Measurements from ENCODE around the gene TMEM141. TPM values are rescaled to one million over a fixed set of nuclear protein-coding genes. Genes with fewer than 3 reads are reported as not detected.
A peak's percentile ranks its signal among the peaks of the same experiment; 100 is the strongest.

The TMEM141 gene
- total and polyA plus RNA-seq, 2 of the 8 experiments (the other 6 are each of a cell fraction or from before 2014, with no cell fraction given): 51.1 to 137 TPM

DNA sequence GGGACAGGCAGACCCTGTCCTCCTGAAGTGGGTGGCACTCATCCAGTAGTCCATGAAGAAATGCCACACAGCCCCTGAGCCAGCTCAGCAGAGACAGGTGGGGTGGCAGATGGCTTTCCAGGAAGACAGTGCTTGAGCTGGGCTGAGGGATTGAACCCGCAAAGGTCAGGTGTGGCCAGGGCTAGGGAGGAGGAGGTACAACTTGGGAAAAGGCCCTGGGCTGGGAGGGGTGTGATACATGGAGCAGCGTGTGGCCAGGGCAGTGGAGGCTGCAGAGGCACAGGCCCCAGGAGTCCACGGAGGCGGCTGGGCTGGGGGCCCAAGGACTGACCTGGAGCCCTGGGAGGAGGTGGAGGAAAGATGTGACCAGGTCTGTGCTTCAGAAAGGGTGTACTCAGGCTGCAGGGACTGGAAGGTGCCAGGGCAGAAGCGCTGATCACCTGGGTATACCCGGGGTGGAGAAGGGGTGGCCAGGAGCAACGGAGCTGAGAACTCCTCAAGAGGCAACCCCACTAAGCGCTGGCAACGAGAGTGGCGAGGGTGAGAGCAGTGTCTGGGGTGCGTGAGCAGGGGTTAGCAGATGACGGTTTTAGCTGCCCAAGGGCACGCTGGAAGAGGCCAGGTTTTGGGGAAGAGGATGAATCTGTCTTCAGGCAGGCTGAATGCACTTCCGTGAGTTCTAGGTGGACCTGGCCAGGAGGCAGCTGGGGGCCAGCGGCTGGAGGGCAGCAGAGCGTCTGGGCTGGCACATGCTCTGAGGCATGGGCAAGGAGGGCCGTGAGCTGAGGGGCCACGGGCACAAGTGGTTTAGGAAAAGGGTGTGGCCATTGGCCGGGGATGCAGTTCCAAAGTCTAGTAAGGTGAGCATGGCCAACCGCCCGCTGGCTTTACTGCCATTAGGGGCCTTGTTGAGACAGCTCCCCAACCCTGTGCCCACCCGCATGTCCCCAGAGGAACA is 12.7 kb downstream of the TMEM141 start:
- H4K8ac ChIP-seq (ENCODE audit: extremely low read depth, insufficient read depth, low read length): peak overlapping the region; percentile 57; the same call in 1 of the 2 replicates
- no peak for FAIRE-seq
- DNase-seq (ENCODE audit: low read depth in 1 of 2, low spot score in 2 of 2): no peak

More for the DNA sequence above, 12.7 kb downstream of the TMEM141 start:
- no peak overlapping the region for H2BK20ac ChIP-seq (ENCODE audit: low read length)
- 93% methylated on average over 22 of the region's 22 CpGs; no CpG with 5 or more reads in 1 of the 2 experiments for WGBS, 2 experiments (ENCODE audit: extremely low coverage in 1 of 2, insufficient coverage in 1 of 2, insufficient read length in 1 of 2, insufficient replicate concordance in 2 of 2, low coverage in 1 of 2, low lambda C conversion rate in 2 of 2, missing lambda C conversion rate in 1 of 2)
- no peak overlapping the region for H3K9ac ChIP-seq (replicated peaks in 1 of 4; ENCODE audit: extremely low read depth in 1 of 4, low read depth in 3 of 4, low read length in 3 of 4)
- H3K18ac ChIP-seq (ENCODE audit: extremely low read depth, low read length): no peak overlapping the region
- no peaks in the 10 kb centered on the region for H3K79me1 ChIP-seq (ENCODE audit: low read depth, low read length)
- no peaks in the 10 kb centered on the region for H3K9me3 ChIP-seq (ENCODE audit: insufficient read depth in 2 of 2, low read depth in 1 of 2, low read length in 1 of 2)
- H3K36me3 ChIP-seq (ENCODE audit: control insufficient read depth in 2 of 4, insufficient read depth in 4 of 4, low read length in 3 of 4): no peaks in the 10 kb centered on the region
- H2BK120ac ChIP-seq (replicated peaks; ENCODE audit: low read depth, low read length): no peak overlapping the region
- TF ChIP-seq RNF2 (IDR thresholded peaks at IDR 0.05; ENCODE audit: borderline replicate concordance, low read depth, low read length, missing control alignments, poor library complexity, severe bottlenecking) (no peak), SIX5 (IDR thresholded peaks at IDR 0.05; ENCODE audit: low read depth, low read length) (no peak), TEAD4 (IDR thresholded peaks at IDR 0.05; ENCODE audit: low read depth, low read length) (no peak), GABPA (IDR thresholded peaks at IDR 0.05; ENCODE audit: borderline replicate concordance, insufficient read depth, low read length) (no peak), JUN (IDR thresholded peaks at IDR 0.05; ENCODE audit: low read depth, low read length) (no peak), RAD21 (IDR thresholded peaks at IDR 0.05 in 1 of 2, conservative IDR thresholded peaks at IDR 0.05 in 1 of 2; ENCODE audit: low read depth in 2 of 2, low read length in 2 of 2) (no peak), NANOG (IDR thresholded peaks at IDR 0.05; ENCODE audit: insufficient read depth, low read depth, low read length, poor library complexity, severe bottlenecking) (no peak), POU5F1 (IDR thresholded peaks at IDR 0.05; ENCODE audit: low read depth, low read length) (no peak), TAF1 (IDR thresholded peaks at IDR 0.05; ENCODE audit: low read depth, low read length) (no peak)
- TF ChIP-seq, protein P1, sequence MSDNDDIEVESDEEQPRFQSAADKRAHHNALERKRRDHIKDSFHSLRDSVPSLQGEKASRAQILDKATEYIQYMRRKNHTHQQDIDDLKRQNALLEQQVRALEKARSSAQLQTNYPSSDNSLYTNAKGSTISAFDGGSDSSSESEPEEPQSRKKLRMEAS (IDR thresholded peaks at IDR 0.05): no peak
- no peak overlapping the region for H3K4me3 ChIP-seq (ENCODE audit: extremely low read depth in 1 of 4, insufficient read depth in 2 of 4, low read depth in 3 of 4, low read length in 4 of 4)
- H3K23me2 ChIP-seq (ENCODE audit: low read depth, low read length): peaks cover 21% of the 10 kb centered on the region; the same call in 1 of the 2 replicates
- H2BK15ac ChIP-seq (ENCODE audit: low read length): no peak overlapping the region
- no peak overlapping the region for H2BK5ac ChIP-seq (ENCODE audit: low read depth, low read length)
- peaks cover 0 to 5% of the 10 kb centered on the region in 2 experiments for H4K20me1 ChIP-seq (replicated peaks in 1 of 2; ENCODE audit: control insufficient read depth in 1 of 2, insufficient read depth in 2 of 2, low read length in 2 of 2)
- H2AK5ac ChIP-seq (ENCODE audit: low read depth, low read length): no peak overlapping the region
- no peak overlapping the region for H3K4ac ChIP-seq (replicated peaks; ENCODE audit: insufficient read length, low read depth, low read length)
- H3K27ac ChIP-seq (ENCODE audit: low read depth, low read length): no peak overlapping the region
- H4K91ac ChIP-seq (replicated peaks; ENCODE audit: insufficient read length, low read length): no peak overlapping the region
- peaks cover 0 to 27% (median 14%) of the 10 kb centered on the region in 4 experiments; a peak in 5 of 7 replicates for H3K27me3 ChIP-seq (replicated peaks in 1 of 4; ENCODE audit: control insufficient read depth in 3 of 4, extremely low read depth in 1 of 4, insufficient read depth in 3 of 4, low read length in 3 of 4)
- H3K14ac ChIP-seq (ENCODE audit: insufficient read length): no peak overlapping the region
- POLR2A ChIA-PET (ENCODE audit: partially characterized antibody): interaction anchor here (1.1 to 7.8 kb wide), 3 partner anchors 9 to 38 kb away, joined by 3 to 96 read pairs (median 3); partner anchors contain the start of gene AJM1
- peaks cover 0 to 20% (median 12%) of the 10 kb centered on the region in 4 experiments; a peak in 6 of 7 replicates for H3K4me1 ChIP-seq (replicated peaks in 1 of 4; ENCODE audit: control insufficient read depth in 3 of 4, insufficient read depth in 4 of 4, low read length in 3 of 4)
- 0 out of 2 replicates have a peak overlapping the region, but pooled peaks have one; percentile 39 for H2BK12ac ChIP-seq (ENCODE audit: low read depth, low read length)
- H3K23ac ChIP-seq (ENCODE audit: insufficient read length): no peak overlapping the region
- peaks cover 0 to 6% of the 10 kb centered on the region in 2 experiments; a peak in 2 of 4 replicates for H3K79me2 ChIP-seq (ENCODE audit: control insufficient read depth in 1 of 2, insufficient read depth in 2 of 2, low read length in 2 of 2)
- no peak overlapping the region for H4K5ac ChIP-seq (ENCODE audit: insufficient read length, low read depth, low read length)
- no peak overlapping the region for H3K56ac ChIP-seq (replicated peaks; ENCODE audit: insufficient read length, low read depth, low read length)
- CTCF ChIA-PET (ENCODE audit: partially characterized antibody): interaction anchor here (0.5 to 5.2 kb wide), 11 partner anchors 12 to 266 kb away, joined by 3 to 35 read pairs (median 4); partner anchors contain the start of genes AJM1 and SAPCD2
- H2AFZ ChIP-seq (ENCODE audit: low read length): no peak overlapping the region
- H3K4me2 ChIP-seq (ENCODE audit: insufficient read depth in 1 of 2, low read depth in 2 of 2, low read length in 2 of 2): no peak overlapping the region

All from H1 (cell line).